Adrenal gland (tissue), 5 donors: Measurements from ENCODE around the gene EXOC6.

ENCODE experiments used
- CTCF ChIP-seq, 6 experiments: fragments of 450-650 bp in 4 of 6; fragments of 200-600 bp in 2 of 6; sonication (generic) in 1 of 6; IDR thresholded peaks; 1 replicate in 5 of 6; 2 replicates in 1 of 6; pipeline versions ENCODE4 v1.5.1 to v1.8.0; 2016 to 2021; ENCODE audit warnings: antibody characterized with exemption in 6 of 6, mild to moderate bottlenecking in 2 of 6, moderate library complexity in 1 of 6
- POLR2A ChIP-seq, 2 donors: fragments of 450-650 bp; IDR thresholded peaks; one replicate each; pipeline ENCODE4 v1.6.1; 2017; ENCODE audit warnings: antibody characterized with exemption in 2 of 2, mild to moderate bottlenecking in 2 of 2, moderate library complexity in 1 of 2
- donor health status: DM: no; HTN: no; CAD: no.

GRCh38 chr10:92800134-92800733 is 48.1 kb upstream of the EXOC6 start:
- TF ChIP-seq CTCF (IDR thresholded peaks at IDR 0.05) (no peak), POLR2A (IDR thresholded peaks at IDR 0.05) (no peak)
